Endothelial cell of umbilical vein (primary cell): Measurements from ENCODE around the gene TEP1. TPM values are rescaled to one million over a fixed set of nuclear protein-coding genes. Genes with fewer than 3 reads are reported as not detected.

Experiments
- BruUV-seq: library from RNA; stranded (reverse); fragments of 400-500 nt; replicated peaks from 2 replicates; lab custom pipeline; 2021; lab: Mats Ljungman, UMichigan
- CTCF ChIA-PET: fragments of 300-600, 350-600 bp; sonication (Branson Sonifier 250); formaldehyde crosslinking; loops from one replicate; lab custom pipeline; 2021; ENCODE audit warnings: antibody characterized with exemption, inconsistent platforms; lab: Charles Lee
- POLR2A ChIA-PET: fragments of 300-600, 350-600 bp; sonication (Branson Sonifier 250); formaldehyde crosslinking; loops from one replicate; lab custom pipeline; 2021; ENCODE audit warnings: antibody characterized with exemption, inconsistent platforms; lab: Charles Lee
- DNase-seq: peaks from one replicate; pipeline ENCODE4 v3.0.0-alpha.2; 2011; ENCODE audit warnings: low read depth, low spot score
- FAIRE-seq: peaks from 2 replicates; lab custom pipeline; 2011; peaks lifted over from hg19 to GRCh38; lab: Jason Lieb, UNC
- H2AFZ ChIP-seq: 2 replicates; pipeline ENCODE4 v1.6.0; 2012; ENCODE audit warnings: low read depth, low read length, control low read depth, inconsistent platforms
- H3K27ac ChIP-seq: 2 replicates; pipeline ENCODE4 v1.5.1; 2011; ENCODE audit warnings: low read depth, mild to moderate bottlenecking, control low read depth, low read length, moderate library complexity; ENCODE audit not compliant: insufficient read depth
- H3K27me3 ChIP-seq, 2 experiments: 2 replicates each; pipeline versions ENCODE4 v1.6.0 to v1.6.1; 2011; ENCODE audit warnings: low read length in 2 of 2, mixed read lengths in 1 of 2; ENCODE audit not compliant: control insufficient read depth in 2 of 2, insufficient read depth in 2 of 2
- H3K36me3 ChIP-seq, 2 experiments: 2 replicates in 1 of 2; 3 replicates in 1 of 2; pipeline ENCODE4 v1.5.1; 2011; ENCODE audit warnings: low read length in 2 of 2, mild to moderate bottlenecking in 1 of 2, moderate library complexity in 1 of 2; ENCODE audit not compliant: control insufficient read depth in 2 of 2, insufficient read depth in 2 of 2; ENCODE audit errors: extremely low read depth in 1 of 2
- H3K4me1 ChIP-seq: 3 replicates; pipeline ENCODE4 v1.5.1; 2011; ENCODE audit warnings: mild to moderate bottlenecking, low read length; ENCODE audit not compliant: control insufficient read depth, insufficient read depth; ENCODE audit errors: extremely low read depth
- H3K4me2 ChIP-seq: 2 replicates; pipeline ENCODE4 v1.6.1; 2011; ENCODE audit warnings: low read length, control low read depth, mixed read lengths; ENCODE audit not compliant: insufficient read depth
- H3K4me3 ChIP-seq, 3 experiments: fragments of 200-600 bp in 1 of 3; sonication (generic), shearing (Covaris generic) in 1 of 3; replicated peaks in 1 of 3; 2 replicates each; pipeline ENCODE4 v1.5.1; 2011 to 2016; ENCODE audit warnings: control low read depth in 3 of 3, low read length in 3 of 3, mild to moderate bottlenecking in 2 of 3, inconsistent platforms in 1 of 3, low read depth in 1 of 3, moderate library complexity in 1 of 3; ENCODE audit not compliant: insufficient read depth in 1 of 3
- H3K79me2 ChIP-seq: 2 replicates; pipeline ENCODE4 v1.6.0; 2012; ENCODE audit warnings: low read length, inconsistent platforms; ENCODE audit not compliant: control insufficient read depth, insufficient read depth
- H3K9ac ChIP-seq: replicated peaks from 2 replicates; pipeline ENCODE3; 2011; ENCODE audit warnings: low read length, control low read depth; ENCODE audit not compliant: insufficient read depth; ENCODE audit errors: extremely low read depth
- H3K9me1 ChIP-seq: replicated peaks from 3 replicates; pipeline ENCODE4 v1.6.0; 2011; ENCODE audit warnings: mild to moderate bottlenecking, low read length; ENCODE audit not compliant: control insufficient read depth, insufficient read depth; ENCODE audit errors: extremely low read depth
- H3K9me3 ChIP-seq: replicated peaks from 2 replicates; pipeline ENCODE4 v1.5.1; 2012; ENCODE audit warnings: low read length, inconsistent platforms; ENCODE audit not compliant: control insufficient read depth, insufficient read depth
- H4K20me1 ChIP-seq: replicated peaks from 2 replicates; pipeline ENCODE3; 2011; ENCODE audit warnings: mild to moderate bottlenecking, low read length; ENCODE audit not compliant: control insufficient read depth, insufficient read depth; ENCODE audit errors: extremely low read depth
- CTCF ChIP-seq, 2 donors: IDR thresholded peaks; 1 replicate in 1 of 2; 2 replicates in 1 of 2; pipeline ENCODE4 v1.5.1; 2011; ENCODE audit warnings: low read length in 2 of 2, mild to moderate bottlenecking in 2 of 2, moderate library complexity in 2 of 2, control low read depth in 1 of 2, inconsistent platforms in 1 of 2, low read depth in 1 of 2; ENCODE audit not compliant: insufficient read depth in 1 of 2; ENCODE audit errors: extremely low read depth in 1 of 2
- EZH2 ChIP-seq: IDR thresholded peaks from 2 replicates; pipeline ENCODE4 v1.6.1; 2012; ENCODE audit warnings: borderline replicate concordance, low read depth, mild to moderate bottlenecking, moderate library complexity, low read length, inconsistent platforms; ENCODE audit not compliant: severe bottlenecking
- FOS ChIP-seq: IDR thresholded peaks from 2 replicates; pipeline ENCODE4 v1.6.1; 2011; ENCODE audit warnings: mild to moderate bottlenecking, low read length, moderate library complexity, borderline replicate concordance; ENCODE audit not compliant: insufficient read depth
- GATA2 ChIP-seq: IDR thresholded peaks from 2 replicates; pipeline ENCODE4 v1.7.0; 2011; ENCODE audit warnings: low read depth, mild to moderate bottlenecking, moderate library complexity, mixed read lengths, low read length; ENCODE audit not compliant: insufficient read length, insufficient read depth
- JUN ChIP-seq: IDR thresholded peaks from 2 replicates; pipeline ENCODE4 v1.6.1; 2011; ENCODE audit warnings: borderline replicate concordance, low read depth; ENCODE audit not compliant: insufficient read length, insufficient read depth
- MAX ChIP-seq: IDR thresholded peaks from 2 replicates; pipeline ENCODE4 v1.6.1; 2011; ENCODE audit not compliant: insufficient read depth, insufficient read length
- MYC ChIP-seq: IDR thresholded peaks from one replicate; pipeline ENCODE4 v1.6.1; 2011; ENCODE audit warnings: mild to moderate bottlenecking, low read depth, low read length
- POLR2A ChIP-seq: IDR thresholded peaks from 2 replicates; pipeline ENCODE4 v1.6.1; 2012; ENCODE audit warnings: low read depth, mild to moderate bottlenecking, control low read depth, low read length
- POLR2AphosphoS5 ChIP-seq: IDR thresholded peaks from 2 replicates; pipeline ENCODE4 v1.6.1; 2012; ENCODE audit warnings: low read depth, mild to moderate bottlenecking, control low read depth, low read length, moderate library complexity; ENCODE audit not compliant: insufficient read depth
- dilution Hi-C: fragments of 300-500 bp; cut with MboI; formaldehyde crosslinking; loops from one replicate; pipeline ENCODE4 v1.15.0; 2019; ENCODE audit warnings: low sequenced_read_pairs; ENCODE audit not compliant: extremely low pct_ligation_motif_present
- intact Hi-C: fragments of 100-400 bp; cut with micrococcal nuclease; formaldehyde crosslinking; loops from one replicate; pipeline ENCODE4 v1.10.0; 2022
- polyA plus RNA-seq, 4 experiments: library from polyadenylated mRNA; depleted of rRNA in 3 of 4; stranded (reverse) in 3 of 4; unstranded in 1 of 4; fragments of >200 nt; gene quantifications; 2 replicates each; pipeline versions ENCODE4 v1.2.1 to v1.2.3, GENCODE V29; 2011 to 2012; ENCODE audit warnings: missing spikeins in 1 of 4
- total RNA-seq: library from RNA; stranded (reverse); gene quantifications from 2 replicates; pipeline ENCODE4 v1.2.3, GENCODE V29; 2021

The TEP1 gene
- total and polyA plus RNA-seq, 2 donors (not counting 3 experiments of a cell fraction or from before 2014, with no cell fraction given) = 19.6 to 44.6 TPM

GRCh38 chr14:20418501-20418909, 5.2 kb upstream of the TEP1 start:
- DNase-seq (no peak), FAIRE-seq (no peak)
- H3K4me3 ChIP-seq = no peak overlapping the region
- no peaks in the 10 kb centered on the region for H3K9me3 ChIP-seq
- no peaks in the 10 kb centered on the region for H3K9me1 ChIP-seq
- H3K27me3 ChIP-seq = no peaks in the 10 kb centered on the region
- H2AFZ ChIP-seq = no peak overlapping the region
- H4K20me1 ChIP-seq = no peaks in the 10 kb centered on the region
- POLR2A ChIA-PET = no interaction called here
- no peak overlapping the region for H3K9ac ChIP-seq
- BruUV-seq = no TSS peak
- no peaks in the 10 kb centered on the region for H3K79me2 ChIP-seq
- no peak overlapping the region for H3K4me2 ChIP-seq
- intact Hi-C loops = no loop called here
- no peaks in the 10 kb centered on the region for H3K36me3 ChIP-seq
- peaks cover 8% of the 10 kb centered on the region for H3K4me1 ChIP-seq
- no peak overlapping the region for H3K27ac ChIP-seq
- TF ChIP-seq JUN (no peak), EZH2 (no peak), MYC (no peak), MAX (no peak), POLR2A (no peak), POLR2AphosphoS5 (no peak), GATA2 (no peak), FOS (no peak), CTCF (IDR thresholded peaks at IDR 0.05; ENCODE audit: extremely low read depth in 1 of 2, insufficient read depth in 1 of 2, low read depth in 1 of 2, low read length in 2 of 2) (no peak)
- CTCF ChIA-PET = no interaction called here
- dilution Hi-C loops = no loop called here
